Measurements from ENCODE around the gene FAM53B. TPM values are rescaled to one million over a fixed set of nuclear protein-coding genes. Genes with fewer than 3 reads are reported as not detected.

Gene FAM53B
- polyA plus RNA-seq, 1 of the 3 experiments (the other 2 are of a cell fraction): 5.6 TPM

DNA sequence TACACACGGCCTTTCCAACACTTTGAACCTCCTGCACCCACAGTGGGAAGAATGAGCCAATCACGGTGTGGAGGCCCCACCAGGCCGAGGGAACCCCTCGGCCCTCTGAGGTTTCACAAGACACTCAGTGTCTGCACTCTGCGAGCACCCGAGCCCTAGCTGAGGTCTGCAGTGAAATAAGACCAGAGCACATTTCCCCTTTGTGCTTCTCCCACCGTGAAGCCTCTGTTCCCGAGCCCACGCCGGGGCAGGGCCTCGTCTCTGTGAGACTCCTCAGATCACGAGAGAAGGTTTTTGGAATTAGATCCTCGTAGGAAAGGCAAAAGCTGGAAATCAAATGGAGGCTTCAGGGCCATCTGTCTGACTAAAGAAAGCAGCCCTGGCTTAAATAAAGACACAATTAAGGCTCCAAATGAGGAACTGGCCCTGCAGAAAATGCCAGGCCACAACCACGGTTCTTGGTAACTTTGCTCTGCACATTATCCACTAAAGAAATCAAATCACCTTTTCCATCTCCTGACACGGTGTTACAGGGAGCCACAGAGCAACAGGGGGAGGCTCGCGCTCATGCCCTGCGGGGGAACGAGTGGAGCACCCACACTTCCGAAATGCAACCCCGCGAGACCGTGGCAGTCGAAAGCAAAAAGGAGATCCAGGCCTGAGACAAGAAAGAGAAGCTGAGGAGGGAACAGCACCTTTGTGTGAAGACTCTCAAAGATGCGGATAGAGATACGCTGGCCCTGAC, 43.7 kb downstream of the FAM53B start:
- H3K27me3 ChIP-seq (ENCODE audit: insufficient read depth): no peaks in the 10 kb centered on the region
- H4K20me1 ChIP-seq (ENCODE audit: insufficient read depth): no peaks in the 10 kb centered on the region
- CTCF ChIA-PET: interaction anchor here (0.9 to 1.6 kb wide), 3 partner anchors 18 to 41 kb away, joined by 3 to 10 read pairs (median 3); no protein-coding TSS in a partner anchor

More for the DNA sequence above, 43.7 kb downstream of the FAM53B start:
- Histone ChIP-seq H3K36me3 (replicated peaks in 1 of 2; ENCODE audit: control insufficient read depth in 1 of 2, insufficient read depth in 2 of 2, low read length in 1 of 2) (peaks cover 0 to 24% of the 10 kb centered on the region in 2 experiments), H3K79me2 (ENCODE audit: insufficient read depth) (no peaks in the 10 kb centered on the region), H3K27ac (ENCODE audit: low read depth in 2 of 2, low read length in 1 of 2) (peak overlapping the region in 1 of 2 experiments; percentile 16; a peak in 1 of 4 replicates), H3K4me1 (ENCODE audit: control insufficient read depth in 1 of 2, insufficient read depth in 2 of 2, low read depth in 1 of 2, low read length in 1 of 2) (peaks cover 0 to 60% of the 10 kb centered on the region in 2 experiments; a peak in 1 of 4 replicates), H3K9me2 (no peaks in the 10 kb centered on the region), H3K4me2 (no peak overlapping the region), H3K9me3 (no peaks in the 10 kb centered on the region), H3K9ac (no peak overlapping the region), H3F3A (replicated peaks; ENCODE audit: insufficient read depth) (no peaks in the 10 kb centered on the region), H2AFZ (ENCODE audit: low read depth) (no peak overlapping the region), H3K4me3 (ENCODE audit: low read depth in 2 of 2, low read length in 1 of 2) (no peak overlapping the region)
- WGBS (ENCODE audit: low lambda C conversion rate): 98% methylated on average over 26 of the region's 26 CpGs
- POLR2A ChIA-PET: no interaction called here
- DNase-seq: no peak
- TF ChIP-seq MXI1 (IDR thresholded peaks at IDR 0.05; ENCODE audit: low read depth, low read length) (no peak), NFIC (IDR thresholded peaks at IDR 0.05; ENCODE audit: borderline replicate concordance) (no peak), RCOR1 (IDR thresholded peaks at IDR 0.05; ENCODE audit: low read length) (no peak), FOXJ3 (CRISPR knock-in tag; IDR thresholded peaks at IDR 0.05) (no peak), SIN3A (IDR thresholded peaks at IDR 0.05; ENCODE audit: borderline replicate concordance, low read depth, low read length) (no peak), NRF1 (IDR thresholded peaks at IDR 0.05; ENCODE audit: low read depth, low read length) (no peak), TCF12 (IDR thresholded peaks at IDR 0.05) (no peak), ELF1 (IDR thresholded peaks at IDR 0.05) (no peak), CHD2 (IDR thresholded peaks at IDR 0.05; ENCODE audit: low read length, partially characterized antibody) (no peak), GATA2 (CRISPR knock-in tag; IDR thresholded peaks at IDR 0.05) (no peak)
- TF ChIP-seq, protein P1, sequence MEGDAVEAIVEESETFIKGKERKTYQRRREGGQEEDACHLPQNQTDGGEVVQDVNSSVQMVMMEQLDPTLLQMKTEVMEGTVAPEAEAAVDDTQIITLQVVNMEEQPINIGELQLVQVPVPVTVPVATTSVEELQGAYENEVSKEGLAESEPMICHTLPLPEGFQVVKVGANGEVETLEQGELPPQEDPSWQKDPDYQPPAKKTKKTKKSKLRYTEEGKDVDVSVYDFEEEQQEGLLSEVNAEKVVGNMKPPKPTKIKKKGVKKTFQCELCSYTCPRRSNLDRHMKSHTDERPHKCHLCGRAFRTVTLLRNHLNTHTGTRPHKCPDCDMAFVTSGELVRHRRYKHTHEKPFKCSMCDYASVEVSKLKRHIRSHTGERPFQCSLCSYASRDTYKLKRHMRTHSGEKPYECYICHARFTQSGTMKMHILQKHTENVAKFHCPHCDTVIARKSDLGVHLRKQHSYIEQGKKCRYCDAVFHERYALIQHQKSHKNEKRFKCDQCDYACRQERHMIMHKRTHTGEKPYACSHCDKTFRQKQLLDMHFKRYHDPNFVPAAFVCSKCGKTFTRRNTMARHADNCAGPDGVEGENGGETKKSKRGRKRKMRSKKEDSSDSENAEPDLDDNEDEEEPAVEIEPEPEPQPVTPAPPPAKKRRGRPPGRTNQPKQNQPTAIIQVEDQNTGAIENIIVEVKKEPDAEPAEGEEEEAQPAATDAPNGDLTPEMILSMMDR (IDR thresholded peaks at IDR 0.05): no peak
- TF ChIP-seq, protein P2, sequence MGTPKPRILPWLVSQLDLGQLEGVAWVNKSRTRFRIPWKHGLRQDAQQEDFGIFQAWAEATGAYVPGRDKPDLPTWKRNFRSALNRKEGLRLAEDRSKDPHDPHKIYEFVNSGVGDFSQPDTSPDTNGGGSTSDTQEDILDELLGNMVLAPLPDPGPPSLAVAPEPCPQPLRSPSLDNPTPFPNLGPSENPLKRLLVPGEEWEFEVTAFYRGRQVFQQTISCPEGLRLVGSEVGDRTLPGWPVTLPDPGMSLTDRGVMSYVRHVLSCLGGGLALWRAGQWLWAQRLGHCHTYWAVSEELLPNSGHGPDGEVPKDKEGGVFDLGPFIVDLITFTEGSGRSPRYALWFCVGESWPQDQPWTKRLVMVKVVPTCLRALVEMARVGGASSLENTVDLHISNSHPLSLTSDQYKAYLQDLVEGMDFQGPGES (IDR thresholded peaks at IDR 0.05; ENCODE audit: low read depth, low read length): no peak
- TF ChIP-seq, protein P3, sequence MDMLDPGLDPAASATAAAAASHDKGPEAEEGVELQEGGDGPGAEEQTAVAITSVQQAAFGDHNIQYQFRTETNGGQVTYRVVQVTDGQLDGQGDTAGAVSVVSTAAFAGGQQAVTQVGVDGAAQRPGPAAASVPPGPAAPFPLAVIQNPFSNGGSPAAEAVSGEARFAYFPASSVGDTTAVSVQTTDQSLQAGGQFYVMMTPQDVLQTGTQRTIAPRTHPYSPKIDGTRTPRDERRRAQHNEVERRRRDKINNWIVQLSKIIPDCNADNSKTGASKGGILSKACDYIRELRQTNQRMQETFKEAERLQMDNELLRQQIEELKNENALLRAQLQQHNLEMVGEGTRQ (IDR thresholded peaks at IDR 0.05; ENCODE audit: borderline replicate concordance, low read depth, low read length): no peak
